ENCODE measurements around the gene CCDC187. TPM values are rescaled to one million over a fixed set of nuclear protein-coding genes. Genes with fewer than 3 reads are reported as not detected.

Gene CCDC187
- total RNA-seq, 2 experiments from 2014 or later: 0.07 TPM; not detected in 1

GRCh38 chr9:136222166-136222905 lies 81.6 kb downstream of the CCDC187 start:
- H3K4me3 Mint-ChIP-seq: no peak overlapping the region
- H3K27me3 Mint-ChIP-seq: no peaks in the 10 kb centered on the region
- DNase-seq: no peak
- CTCF ChIA-PET: no interaction called here
- intact Hi-C loops (cut with micrococcal nuclease): no loop called here
- H3K4me1 Mint-ChIP-seq (ENCODE audit: low read depth): peaks cover 8% of the 10 kb centered on the region
- TF ChIP-seq CTCF (IDR thresholded peaks at IDR 0.05): no peak
- peaks cover 27% of the 10 kb centered on the region for H3K36me3 Mint-ChIP-seq (ENCODE audit: low read depth)
- H3K27ac Mint-ChIP-seq: no peak overlapping the region
- POLR2A ChIA-PET: no interaction called here
- no peaks in the 10 kb centered on the region for H3K9me3 Mint-ChIP-seq
- ATAC-seq: no peak

GRCh38 chr9:136220017-136220729 lies 83.7 kb downstream of the CCDC187 start:
- Mint-ChIP-seq H3K36me3 (ENCODE audit: low read depth) (peaks cover 27% of the 10 kb centered on the region), H3K27ac (no peak overlapping the region), H3K4me3 (no peak overlapping the region), H3K27me3 (no peaks in the 10 kb centered on the region), H3K4me1 (ENCODE audit: low read depth) (peaks cover 1% of the 10 kb centered on the region), H3K9me3 (no peaks in the 10 kb centered on the region)
- DNase-seq (no peak), ATAC-seq (peak; percentile 56)
- no peak for TF ChIP-seq CTCF (IDR thresholded peaks at IDR 0.05)
- ChIA-PET POLR2A (interaction anchor here (0.8 kb wide), 1 partner anchor 18 kb away, joined by 3 read pairs; no protein-coding TSS in a partner anchor), CTCF (no interaction called here)
- intact Hi-C loops (cut with micrococcal nuclease): no loop called here

- DNase-seq: no peak
- ChIA-PET CTCF (no interaction called here), POLR2A (interaction anchor here (0.8 kb wide), 1 partner anchor 17 kb away, joined by 3 read pairs; no protein-coding TSS in a partner anchor)
- Mint-ChIP-seq H3K4me1 (ENCODE audit: low read depth) (no peaks in the 10 kb centered on the region), H3K36me3 (ENCODE audit: low read depth) (peaks cover 31% of the 10 kb centered on the region), H3K4me3 (no peak overlapping the region), H3K27ac (no peak overlapping the region), H3K9me3 (no peaks in the 10 kb centered on the region), H3K27me3 (no peaks in the 10 kb centered on the region)
- no peak for TF ChIP-seq CTCF (IDR thresholded peaks at IDR 0.05)
- intact Hi-C loops (cut with micrococcal nuclease): no loop called here
- ATAC-seq: no peak
Observed at GRCh38 chr9:136219276-136219675, 84.6 kb downstream of the CCDC187 start.

- ChIA-PET POLR2A (no interaction called here), CTCF (no interaction called here)
- intact Hi-C loops (cut with micrococcal nuclease): no loop called here
- Mint-ChIP-seq H3K36me3 (ENCODE audit: low read depth) (peaks cover 36% of the 10 kb centered on the region), H3K27ac (no peak overlapping the region), H3K4me3 (no peak overlapping the region), H3K27me3 (no peaks in the 10 kb centered on the region), H3K4me1 (ENCODE audit: low read depth) (no peaks in the 10 kb centered on the region), H3K9me3 (no peaks in the 10 kb centered on the region)
- no peak for TF ChIP-seq CTCF (IDR thresholded peaks at IDR 0.05)
- DNase-seq (no peak), ATAC-seq (no peak)
Observed at GRCh38 chr9:136218673-136219072, 85.2 kb downstream of the CCDC187 start.

GRCh38 chr9:136218271-136218670 lies 85.6 kb downstream of the CCDC187 start:
- no peak for TF ChIP-seq CTCF (IDR thresholded peaks at IDR 0.05)
- Mint-ChIP-seq H3K36me3 (ENCODE audit: low read depth) (peaks cover 33% of the 10 kb centered on the region), H3K4me1 (ENCODE audit: low read depth) (no peaks in the 10 kb centered on the region), H3K9me3 (no peaks in the 10 kb centered on the region), H3K27me3 (no peaks in the 10 kb centered on the region), H3K4me3 (no peak overlapping the region), H3K27ac (no peak overlapping the region)
- CTCF ChIA-PET: no interaction called here
- DNase-seq (no peak), ATAC-seq (no peak)
- POLR2A ChIA-PET: no interaction called here
- intact Hi-C loops (cut with micrococcal nuclease): no loop called here
